Esophagus squamous epithelium (tissue), 5 donors: ENCODE results near the gene CSF3R. TPM values are rescaled to one million over a fixed set of nuclear protein-coding genes. Genes with fewer than 3 reads are reported as not detected.

ENCODE experiments used
- DNase-seq: peaks from one replicate; lab custom pipeline; 2025; lab: John Stamatoyannopoulos, UW
- H3K27ac ChIP-seq, 4 donors: fragments of 200-600 bp; sonication (generic); one replicate each; pipeline ENCODE4 v1.5.1; 2016 to 2019; ENCODE audit warnings: mild to moderate bottlenecking in 1 of 4
- H3K27me3 ChIP-seq, 4 donors: fragments of 200-600 bp; sonication (generic); 1 replicate in 3 of 4; 2 replicates in 1 of 4; pipeline versions ENCODE4 v1.5.1 to v1.6.0; 2017 to 2021; ENCODE audit warnings: antibody characterized with exemption in 1 of 4
- H3K36me3 ChIP-seq, 3 donors: fragments of 200-600 bp; sonication (generic); one replicate each; pipeline ENCODE4 v1.5.1; 2016 to 2019
- H3K4me1 ChIP-seq, 3 donors: fragments of 200-600 bp; sonication (generic); one replicate each; pipeline ENCODE4 v1.5.1; 2017 to 2019
- H3K4me3 ChIP-seq, 4 donors: fragments of 200-600 bp; sonication (generic); 1 replicate in 3 of 4; 2 replicates in 1 of 4; pipeline ENCODE4 v1.5.1; 2016 to 2019; ENCODE audit warnings: mild to moderate bottlenecking in 2 of 4, moderate library complexity in 1 of 4
- H3K9me3 ChIP-seq, 3 donors: fragments of 200-600 bp; sonication (generic); one replicate each; pipeline ENCODE4 v1.5.1; 2016 to 2019
- POLR2A ChIP-seq, 4 donors: fragments of 450-650 bp; IDR thresholded peaks; one replicate each; pipeline ENCODE4 v1.6.1; 2017; ENCODE audit warnings: antibody characterized with exemption in 4 of 4, mild to moderate bottlenecking in 4 of 4, moderate library complexity in 3 of 4
- WGBS, 2 donors: methylation state at CpG; one replicate each; pipeline ENCODE4 v1.1.5; 2018; 5-methylcytosine and 5-hydroxymethylcytosine counted together
- intact Hi-C: fragments of 100-400 bp; cut with DNase I; formaldehyde crosslinking; loops from one replicate; pipeline ENCODE4 v1.15.0; 2022
- total RNA-seq, 4 donors: library from RNA; depleted of rRNA; stranded (reverse); fragments of >200 nt; gene quantifications; one replicate each; pipeline ENCODE4 v1.1.0, GENCODE V29; 2016
- TF ChIP-seq, protein P1 (sequence below), 6 experiments: fragments of 450-650 bp in 4 of 6; fragments of 200-600 bp in 2 of 6; sonication (generic) in 2 of 6; IDR thresholded peaks; one replicate each; pipeline ENCODE4 v1.5.1; 2016 to 2019; ENCODE audit warnings: antibody characterized with exemption in 6 of 6, mild to moderate bottlenecking in 4 of 6, moderate library complexity in 4 of 6
- donor health status: DM: yes; HTN: yes; CAD: no.

Gene CSF3R
- total RNA-seq, 4 donors from 2014 or later = 0.42 to 10.0 (median 4.7) TPM

DNA sequence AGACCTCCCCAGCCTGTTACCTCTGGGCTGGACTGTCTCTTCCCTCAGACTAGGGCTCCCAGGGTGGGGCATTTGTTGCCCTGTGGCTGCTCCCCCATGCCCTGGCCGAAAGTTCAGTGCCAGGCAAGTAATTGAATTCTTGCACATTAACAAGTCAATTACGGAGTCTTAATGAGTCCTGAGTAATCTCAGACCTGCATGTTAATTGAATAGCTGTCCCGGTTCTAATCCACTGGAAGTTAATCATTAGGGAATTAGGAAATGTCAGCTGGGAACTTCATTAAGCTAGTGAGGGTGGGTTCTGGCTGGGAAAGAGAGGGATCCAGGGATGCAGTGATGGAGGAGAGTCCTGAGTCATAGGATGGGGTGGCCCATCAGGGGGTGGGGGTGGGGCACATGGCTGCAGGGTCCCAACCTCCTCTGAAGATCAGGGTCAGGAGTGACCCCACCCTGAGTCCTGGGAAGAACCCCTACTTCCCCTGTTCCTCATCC lies 47.1 kb upstream of the CSF3R start:
- Histone ChIP-seq H3K4me3 (no peak overlapping the region), H3K9me3 (peaks cover 0 to 8% (median 0%) of the 10 kb centered on the region in 3 donors), H3K27ac (no peak overlapping the region), H3K27me3 (peaks cover 0 to 52% (median 0%) of the 10 kb centered on the region in 4 donors), H3K4me1 (no peaks in the 10 kb centered on the region), H3K36me3 (no peaks in the 10 kb centered on the region)
- WGBS, 2 donors = 60% methylated on average over 1 of the region's 3 CpGs; no CpG with 5 or more reads in 1 of the 2 donors
- intact Hi-C loops = no loop called here
- no peak for TF ChIP-seq POLR2A (IDR thresholded peaks at IDR 0.05)
- TF ChIP-seq, protein P1, sequence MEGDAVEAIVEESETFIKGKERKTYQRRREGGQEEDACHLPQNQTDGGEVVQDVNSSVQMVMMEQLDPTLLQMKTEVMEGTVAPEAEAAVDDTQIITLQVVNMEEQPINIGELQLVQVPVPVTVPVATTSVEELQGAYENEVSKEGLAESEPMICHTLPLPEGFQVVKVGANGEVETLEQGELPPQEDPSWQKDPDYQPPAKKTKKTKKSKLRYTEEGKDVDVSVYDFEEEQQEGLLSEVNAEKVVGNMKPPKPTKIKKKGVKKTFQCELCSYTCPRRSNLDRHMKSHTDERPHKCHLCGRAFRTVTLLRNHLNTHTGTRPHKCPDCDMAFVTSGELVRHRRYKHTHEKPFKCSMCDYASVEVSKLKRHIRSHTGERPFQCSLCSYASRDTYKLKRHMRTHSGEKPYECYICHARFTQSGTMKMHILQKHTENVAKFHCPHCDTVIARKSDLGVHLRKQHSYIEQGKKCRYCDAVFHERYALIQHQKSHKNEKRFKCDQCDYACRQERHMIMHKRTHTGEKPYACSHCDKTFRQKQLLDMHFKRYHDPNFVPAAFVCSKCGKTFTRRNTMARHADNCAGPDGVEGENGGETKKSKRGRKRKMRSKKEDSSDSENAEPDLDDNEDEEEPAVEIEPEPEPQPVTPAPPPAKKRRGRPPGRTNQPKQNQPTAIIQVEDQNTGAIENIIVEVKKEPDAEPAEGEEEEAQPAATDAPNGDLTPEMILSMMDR (IDR thresholded peaks at IDR 0.05) = no peak
- DNase-seq = no peak

DNA sequence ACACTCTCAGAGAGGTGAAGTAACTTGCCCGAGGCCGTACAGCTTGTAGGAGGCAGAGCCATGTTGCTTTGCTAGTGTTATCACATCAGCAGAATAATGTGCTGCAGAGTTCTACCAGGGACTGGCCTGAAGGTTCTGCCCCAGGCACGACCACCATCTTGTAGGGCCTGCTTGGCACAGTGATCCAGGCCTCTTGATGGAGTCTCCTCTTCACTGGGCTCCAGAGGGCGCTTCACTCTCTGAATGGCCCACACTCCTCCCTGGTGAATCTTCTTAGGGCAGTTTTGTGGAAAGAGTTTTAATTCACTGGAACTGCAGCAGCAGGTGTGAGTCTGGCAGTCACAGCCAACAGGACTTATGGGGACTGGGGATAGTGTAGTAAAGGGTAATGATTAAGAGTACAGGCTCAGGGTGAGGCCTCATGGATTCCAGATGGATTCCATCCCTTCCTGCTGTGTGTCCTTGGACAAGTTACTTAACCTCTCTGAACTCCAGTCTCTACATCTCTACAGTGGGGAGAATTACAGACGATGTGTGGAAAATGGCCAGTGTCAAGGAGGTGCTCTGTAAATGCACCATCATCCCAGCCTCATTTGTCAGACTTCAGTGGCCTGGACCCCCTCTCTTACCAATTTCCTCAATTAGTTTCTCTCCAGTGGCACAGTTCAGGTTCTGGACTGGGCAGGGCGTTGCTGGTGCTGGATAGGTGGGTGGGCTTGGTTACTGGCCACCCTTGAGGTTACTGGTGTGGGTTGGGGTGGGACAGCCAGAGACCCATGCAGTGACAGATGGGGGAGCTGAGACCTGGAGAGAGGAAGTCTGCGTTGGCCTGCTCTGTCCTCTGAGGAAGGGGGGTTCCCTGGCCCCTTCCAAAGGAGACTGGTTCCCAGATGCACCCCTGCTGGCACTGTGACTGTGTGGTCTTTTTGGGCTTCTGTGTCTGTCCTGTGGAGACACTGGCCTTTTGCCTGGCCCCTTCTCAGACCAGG lies 45.9 kb upstream of the CSF3R start:
- Histone ChIP-seq H3K4me3 (no peak overlapping the region), H3K27ac (no peak overlapping the region), H3K27me3 (peaks cover 0 to 52% (median 0%) of the 10 kb centered on the region in 4 donors), H3K36me3 (no peaks in the 10 kb centered on the region), H3K4me1 (no peaks in the 10 kb centered on the region), H3K9me3 (peaks cover 0 to 8% (median 0%) of the 10 kb centered on the region in 3 donors)
- no peak for TF ChIP-seq POLR2A (IDR thresholded peaks at IDR 0.05)
- TF ChIP-seq, protein P1 (IDR thresholded peaks at IDR 0.05) = no peak
- WGBS, 2 donors = 62 to 84% methylated on average over 4 to 6 of the region's 7 CpGs
- intact Hi-C loops = no loop called here
- no peak for DNase-seq

DNA sequence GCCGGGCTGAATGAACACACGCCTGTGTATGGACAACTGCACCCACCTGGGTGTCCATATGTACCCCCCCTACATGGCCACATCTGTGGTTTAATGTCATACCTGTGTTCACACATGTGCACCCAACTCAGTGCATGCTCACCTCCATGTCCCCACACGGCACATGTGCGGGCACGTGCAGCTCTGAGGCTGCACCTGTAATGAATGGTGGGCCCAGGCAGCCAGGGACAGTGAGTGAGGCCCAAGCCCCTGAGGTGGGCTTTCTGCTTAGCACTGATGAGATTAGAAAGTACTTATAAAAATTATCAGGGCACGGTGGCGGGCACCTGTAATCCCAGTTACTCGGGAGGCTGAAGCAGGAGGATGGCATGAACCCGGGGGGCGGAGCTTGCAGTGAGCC lies 42.5 kb upstream of the CSF3R start:
- Histone ChIP-seq H3K27ac (no peak overlapping the region), H3K4me3 (no peak overlapping the region), H3K27me3 (peaks cover 0 to 31% (median 0%) of the 10 kb centered on the region in 4 donors), H3K9me3 (no peaks in the 10 kb centered on the region), H3K36me3 (no peaks in the 10 kb centered on the region), H3K4me1 (no peaks in the 10 kb centered on the region)
- TF ChIP-seq, protein P1 (IDR thresholded peaks at IDR 0.05) = no peak
- TF ChIP-seq POLR2A (IDR thresholded peaks at IDR 0.05) = no peak
- WGBS, 2 donors = 96 to 100% methylated on average over 5 to 10 of the region's 10 CpGs
- no peak for DNase-seq
- intact Hi-C loops = no loop called here

DNA sequence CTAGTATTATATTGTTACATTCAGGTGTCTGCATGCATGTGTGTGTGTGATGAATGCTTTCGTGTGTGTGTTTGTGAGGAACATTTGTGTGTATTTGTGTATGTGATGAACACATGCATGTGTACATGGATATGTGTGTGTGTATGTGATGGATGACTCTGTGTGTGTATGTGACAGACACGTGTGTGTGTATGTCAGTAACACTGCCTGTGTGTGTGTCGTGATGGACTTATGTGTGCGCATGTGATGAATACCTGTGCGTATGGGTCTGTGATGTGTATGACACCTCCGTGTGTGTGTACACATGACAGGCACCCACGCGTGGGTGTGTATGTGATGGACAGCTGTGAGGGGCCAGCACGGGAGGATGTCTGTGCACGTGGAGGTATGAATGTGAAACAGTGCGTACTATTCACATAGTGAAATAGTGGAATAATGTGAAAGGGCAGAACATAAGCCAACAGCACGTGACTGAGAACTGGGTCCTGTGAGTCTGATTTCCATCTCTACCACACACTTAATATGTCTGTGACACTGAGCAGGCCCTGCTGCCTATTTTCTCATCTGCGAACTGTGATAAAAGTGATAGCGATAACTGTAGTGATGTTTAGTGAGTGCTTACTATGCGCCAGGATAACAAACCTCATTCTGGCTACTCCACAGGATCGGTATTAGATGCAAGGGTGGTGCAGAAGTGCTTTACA lies 41.8 kb upstream of the CSF3R start:
- no peak for TF ChIP-seq POLR2A (IDR thresholded peaks at IDR 0.05)
- TF ChIP-seq, protein P1 (IDR thresholded peaks at IDR 0.05) = no peak
- DNase-seq = no peak
- no peaks in the 10 kb centered on the region for H3K9me3 ChIP-seq
- intact Hi-C loops = no loop called here
- H3K27me3 ChIP-seq = peaks cover 0 to 27% (median 0%) of the 10 kb centered on the region in 4 donors
- no peaks in the 10 kb centered on the region for H3K36me3 ChIP-seq
- 81 to 86% methylated on average over 16 of the region's 16 CpGs for WGBS, 2 donors
- H3K4me1 ChIP-seq = no peaks in the 10 kb centered on the region
- no peak overlapping the region for H3K27ac ChIP-seq
- no peak overlapping the region for H3K4me3 ChIP-seq
